ENCODE results near the gene PTCHD1. TPM values are rescaled to one million over a fixed set of nuclear protein-coding genes. Genes with fewer than 3 reads are reported as not detected.
A peak's percentile ranks its signal among the peaks of the same experiment; 100 is the strongest.

PTCHD1 gene
- total and polyA plus RNA-seq, 12 donors, result under 0.01 to 0.28 (median 0.03) TPM; not detected in 2

DNA sequence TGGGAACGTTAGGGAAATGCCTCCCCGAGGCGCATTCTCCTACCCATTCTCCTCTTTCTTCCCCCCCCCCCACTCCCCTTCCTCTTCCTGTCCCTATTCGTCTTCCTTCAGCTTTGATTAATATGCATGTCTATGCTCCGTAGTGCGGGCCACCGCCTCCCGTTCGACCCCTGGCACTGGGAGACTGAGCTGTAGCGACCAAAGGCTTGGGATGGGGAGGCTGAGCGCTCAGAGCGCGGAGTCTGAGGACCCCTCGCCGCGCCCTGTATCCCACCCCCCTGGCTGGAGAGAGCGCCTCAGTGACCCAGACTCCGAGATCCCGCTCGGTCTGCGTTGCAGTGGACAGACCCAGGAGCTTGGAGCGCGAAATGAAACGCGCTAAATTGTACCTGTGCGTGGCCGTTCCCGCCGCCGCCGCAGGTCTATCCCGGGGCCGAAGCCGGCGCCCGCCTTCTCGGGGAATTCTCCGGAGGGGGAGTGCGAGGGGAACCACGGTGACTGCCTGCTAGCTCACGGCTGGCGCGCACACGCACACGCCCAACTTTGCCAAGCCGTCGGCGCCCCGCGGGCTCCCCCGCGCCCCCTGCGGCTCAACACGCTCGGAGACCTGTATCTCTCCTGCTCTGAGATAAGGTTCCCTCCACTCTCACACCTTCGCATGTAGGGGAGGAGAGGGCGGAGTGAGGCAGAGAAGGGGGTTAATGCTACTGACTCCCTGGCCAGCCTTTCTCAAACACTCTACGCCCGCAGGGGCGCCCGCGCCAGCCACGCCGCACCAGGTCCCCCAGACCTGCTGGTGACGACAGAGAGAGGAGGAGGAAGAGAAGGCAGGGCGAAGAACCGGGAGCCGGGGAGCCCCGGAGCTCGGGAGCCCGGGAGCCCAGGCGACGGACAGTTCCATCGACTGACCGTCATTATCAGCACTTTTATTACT is 1.5 kb upstream of the PTCHD1 start:
- DNase-seq (no peak), ATAC-seq (no peak)
- Histone ChIP-seq H3K4me3 (peak overlapping the region in 7 of 10 donors; percentile 14 to 41 (median 35)), H3K36me3 (no peaks in the 10 kb centered on the region), H3K9me3 (no peaks in the 10 kb centered on the region), H3K27ac (no peak overlapping the region), H3K4me1 (peaks cover 0 to 24% (median 10%) of the 10 kb centered on the region in 9 donors), H3K27me3 (peaks cover 0 to 97% (median 40%) of the 10 kb centered on the region in 7 donors)
- WGBS, 2 donors, result 1% methylated on average over 44 to 74 of the region's 75 CpGs
- TF ChIP-seq, protein P1, sequence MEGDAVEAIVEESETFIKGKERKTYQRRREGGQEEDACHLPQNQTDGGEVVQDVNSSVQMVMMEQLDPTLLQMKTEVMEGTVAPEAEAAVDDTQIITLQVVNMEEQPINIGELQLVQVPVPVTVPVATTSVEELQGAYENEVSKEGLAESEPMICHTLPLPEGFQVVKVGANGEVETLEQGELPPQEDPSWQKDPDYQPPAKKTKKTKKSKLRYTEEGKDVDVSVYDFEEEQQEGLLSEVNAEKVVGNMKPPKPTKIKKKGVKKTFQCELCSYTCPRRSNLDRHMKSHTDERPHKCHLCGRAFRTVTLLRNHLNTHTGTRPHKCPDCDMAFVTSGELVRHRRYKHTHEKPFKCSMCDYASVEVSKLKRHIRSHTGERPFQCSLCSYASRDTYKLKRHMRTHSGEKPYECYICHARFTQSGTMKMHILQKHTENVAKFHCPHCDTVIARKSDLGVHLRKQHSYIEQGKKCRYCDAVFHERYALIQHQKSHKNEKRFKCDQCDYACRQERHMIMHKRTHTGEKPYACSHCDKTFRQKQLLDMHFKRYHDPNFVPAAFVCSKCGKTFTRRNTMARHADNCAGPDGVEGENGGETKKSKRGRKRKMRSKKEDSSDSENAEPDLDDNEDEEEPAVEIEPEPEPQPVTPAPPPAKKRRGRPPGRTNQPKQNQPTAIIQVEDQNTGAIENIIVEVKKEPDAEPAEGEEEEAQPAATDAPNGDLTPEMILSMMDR (IDR thresholded peaks at IDR 0.05), result no peak
- intact Hi-C loops (cut with DNase I), result no loop called here

DNA sequence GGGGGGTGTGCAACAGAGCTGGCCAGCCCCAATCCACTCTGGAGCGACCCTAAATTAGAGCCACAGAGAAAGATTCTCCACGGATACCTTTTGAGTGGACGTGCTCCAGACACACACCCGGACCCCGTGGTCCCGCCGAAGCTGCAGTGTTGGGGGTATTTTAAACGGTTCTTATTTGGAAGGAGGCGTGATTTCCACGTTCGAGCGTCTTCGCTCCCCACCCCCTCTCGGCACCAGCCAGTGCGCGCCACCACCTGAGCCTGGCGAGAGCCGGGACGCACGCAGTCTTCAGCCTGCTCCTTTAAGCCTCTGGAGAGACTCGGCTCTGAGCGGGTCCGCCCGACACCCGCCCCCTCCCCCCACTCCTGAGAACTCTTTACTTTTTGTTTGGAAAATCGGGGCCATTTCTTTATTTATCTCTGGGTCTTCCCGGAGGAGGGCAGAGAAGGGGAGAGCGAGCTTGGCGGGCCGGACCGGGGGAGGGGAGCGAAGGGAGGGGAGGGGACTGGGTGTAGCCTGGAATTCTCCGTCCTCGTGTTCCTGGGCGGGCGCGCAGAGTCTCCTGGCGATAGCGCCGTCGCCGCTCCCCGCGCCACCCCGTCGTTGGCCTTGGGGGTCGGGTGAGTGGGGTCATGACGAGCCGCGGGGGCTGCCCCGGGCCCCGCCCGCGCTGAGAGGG is 668 bp upstream of the PTCHD1 start:
- H3K4me1 ChIP-seq, result peaks cover 0 to 24% (median 10%) of the 10 kb centered on the region in 9 donors
- WGBS, 2 donors, result 1 to 2% methylated on average over 10 to 41 of the region's 54 CpGs
- DNase-seq, result no peak
- peak overlapping the region in 8 of 10 donors; percentile 14 to 41 (median 30) for H3K4me3 ChIP-seq
- no peaks in the 10 kb centered on the region for H3K36me3 ChIP-seq
- H3K27ac ChIP-seq, result no peak overlapping the region
- H3K27me3 ChIP-seq, result peaks cover 0 to 98% (median 41%) of the 10 kb centered on the region in 7 donors
- no peaks in the 10 kb centered on the region for H3K9me3 ChIP-seq
- intact Hi-C loops (cut with DNase I), result no loop called here
- TF ChIP-seq, protein P1 (IDR thresholded peaks at IDR 0.05), result no peak
- ATAC-seq, result no peak

DNA sequence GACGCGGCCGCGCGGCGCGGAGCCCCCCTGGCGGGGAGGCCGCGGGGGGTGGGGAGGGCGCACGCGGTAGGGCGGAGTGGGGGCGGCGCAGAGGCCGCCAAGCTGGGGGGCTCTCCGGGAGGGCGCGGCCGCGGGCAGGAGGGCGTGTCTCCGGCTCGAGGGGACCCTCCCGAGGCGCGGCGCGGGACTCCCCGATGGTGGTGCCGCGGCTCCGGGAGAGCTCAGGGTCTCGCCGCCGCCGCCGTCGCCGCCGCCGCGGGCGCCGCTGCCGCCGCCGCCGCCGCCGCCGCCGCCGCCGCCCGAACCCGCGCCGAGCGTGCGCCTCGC is 165 bp upstream of the PTCHD1 start:
- TF ChIP-seq, protein P1 (IDR thresholded peaks at IDR 0.05), result no peak
- Histone ChIP-seq H3K27me3 (peaks cover 0 to 98% (median 41%) of the 10 kb centered on the region in 7 donors), H3K36me3 (no peaks in the 10 kb centered on the region), H3K4me3 (peak overlapping the region in 7 of 10 donors; percentile 17 to 41 (median 28)), H3K9me3 (no peaks in the 10 kb centered on the region), H3K4me1 (peaks cover 0 to 24% (median 10%) of the 10 kb centered on the region in 9 donors), H3K27ac (no peak overlapping the region)
- ATAC-seq (no peak), DNase-seq (no peak)
- intact Hi-C loops (cut with DNase I), result no loop called here
- 1% methylated on average over 37 of the region's 63 CpGs; no CpG with 5 or more reads in 1 of the 2 donors for WGBS, 2 donors

DNA sequence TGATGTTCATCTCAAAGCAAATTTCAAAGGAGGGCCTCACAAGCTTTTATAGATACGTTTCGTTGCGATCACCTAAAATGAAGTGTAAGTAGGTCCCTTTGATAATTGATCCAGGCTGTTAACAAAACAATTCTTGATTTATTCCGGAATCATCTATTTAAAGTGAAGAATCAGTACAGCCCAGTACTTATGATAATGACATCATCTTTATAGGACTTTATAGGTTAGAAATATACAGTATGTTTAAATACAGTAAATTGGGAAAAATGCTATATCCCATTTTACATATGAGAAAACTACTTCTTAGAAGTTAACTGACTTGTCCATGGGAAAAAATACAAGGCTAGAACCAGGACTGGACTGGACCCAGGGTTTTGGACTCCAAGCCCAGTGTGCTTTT is 3.7 kb downstream of the PTCHD1 start:
- Histone ChIP-seq H3K4me3 (no peak overlapping the region), H3K27me3 (peaks cover 0 to 81% (median 29%) of the 10 kb centered on the region in 7 donors), H3K4me1 (peaks cover 0 to 13% (median 3%) of the 10 kb centered on the region in 9 donors), H3K9me3 (no peaks in the 10 kb centered on the region), H3K36me3 (no peaks in the 10 kb centered on the region), H3K27ac (no peak overlapping the region)
- no peak for DNase-seq
- TF ChIP-seq, protein P1 (IDR thresholded peaks at IDR 0.05), result no peak
- WGBS, 2 donors, result 93 to 94% methylated on average over 4 of the region's 4 CpGs
- no peak for ATAC-seq
- intact Hi-C loops (cut with DNase I), result no loop called here

Data from heart right ventricle (tissue), 16 donors.